Measurements from ENCODE around the gene USH2A.
"Not testable (repeated sequence)": the region's sequence is repeated elsewhere in the genome, so short reads cannot be mapped to it uniquely, and the experiment has no call there.

Gene USH2A

DNA sequence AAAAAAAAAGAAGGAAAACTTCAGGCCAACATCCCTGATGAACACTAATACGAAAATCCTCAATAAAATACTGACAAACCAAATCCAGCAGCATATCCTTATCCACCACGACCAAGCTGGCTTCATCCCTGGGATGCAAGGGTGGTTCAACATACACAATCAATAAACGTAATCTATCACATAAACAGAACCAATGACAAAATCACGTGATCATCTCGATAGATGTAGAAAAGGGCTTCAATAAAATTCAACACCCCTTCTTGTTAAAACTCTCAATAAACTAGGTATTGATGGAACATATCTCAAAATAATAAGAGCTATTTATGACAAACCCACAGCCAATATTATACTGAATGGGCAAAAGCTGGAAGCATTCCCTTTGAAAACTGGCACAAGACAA is 82.7 kb downstream of the USH2A start:
- not testable (repeated sequence) for H2BK5ac ChIP-seq (ENCODE audit: low read length); H3K9ac ChIP-seq (ENCODE audit: low read depth, low read length, poor library complexity); H2AK5ac ChIP-seq (ENCODE audit: low read depth, low read length); H3K18ac ChIP-seq (ENCODE audit: low read length); H3K36me3 ChIP-seq (replicated peaks in 1 of 2; ENCODE audit: control insufficient read depth in 2 of 2, insufficient read depth in 2 of 2, low read length in 2 of 2); H3K4me3 ChIP-seq (ENCODE audit: low read length in 2 of 2); H3K9me3 ChIP-seq (replicated peaks in 1 of 2; ENCODE audit: control insufficient read depth in 2 of 2, insufficient read depth in 1 of 2, low read depth in 1 of 2, low read length in 2 of 2); H2BK120ac ChIP-seq (ENCODE audit: low read depth, low read length); H2AFZ ChIP-seq (ENCODE audit: low read length); H3K23ac ChIP-seq (ENCODE audit: low read depth, low read length, poor library complexity); H3K27ac ChIP-seq (replicated peaks; ENCODE audit: low read length); H3K4ac ChIP-seq (ENCODE audit: low read length); H2BK15ac ChIP-seq (ENCODE audit: low read length); H3K4me1 ChIP-seq (ENCODE audit: control insufficient read depth in 2 of 2, insufficient read depth in 1 of 2, low read depth in 1 of 2, low read length in 2 of 2); DNase-seq (ENCODE audit: low spot score); H4K8ac ChIP-seq (ENCODE audit: low read depth, low read length); H3K79me1 ChIP-seq (ENCODE audit: low read depth, low read length); H3K4me2 ChIP-seq (ENCODE audit: insufficient read depth, low read length, poor library complexity, severe bottlenecking); H4K91ac ChIP-seq (ENCODE audit: low read depth, low read length, poor library complexity); H3K14ac ChIP-seq (ENCODE audit: low read length); H2BK12ac ChIP-seq (ENCODE audit: low read length); H3K27me3 ChIP-seq (ENCODE audit: control insufficient read depth in 3 of 3, insufficient read depth in 3 of 3, low read depth in 1 of 3, low read length in 3 of 3)
- no CpG with 5 or more reads among the region's 5 CpGs for WGBS, 2 donors (ENCODE audit: extremely low coverage in 2 of 2, insufficient read length in 2 of 2, insufficient replicate concordance in 1 of 2)

DNA sequence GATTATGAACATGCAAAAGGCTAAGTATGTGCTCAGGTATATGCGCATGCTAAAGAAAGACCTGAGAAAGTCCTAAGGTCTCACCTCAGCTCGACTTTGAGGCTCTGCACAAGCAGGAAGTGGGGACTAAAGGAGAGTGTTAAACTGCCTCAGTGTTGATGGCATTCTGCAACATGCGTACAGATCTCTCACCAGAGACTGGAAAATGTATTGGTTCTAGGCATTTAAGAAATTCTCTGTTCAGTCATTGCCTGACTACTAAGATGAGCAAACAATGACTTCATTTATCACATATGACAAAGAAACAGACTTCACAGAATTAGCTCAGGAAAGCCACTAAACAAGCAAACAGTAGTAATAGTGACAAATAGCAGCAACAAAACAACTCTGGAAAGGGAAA is 90.8 kb downstream of the USH2A start:
- Histone ChIP-seq H4K8ac (ENCODE audit: low read depth, low read length) (no peak overlapping the region), H3K27ac (replicated peaks; ENCODE audit: low read length) (no peak overlapping the region), H3K9ac (ENCODE audit: low read depth, low read length, poor library complexity) (no peak overlapping the region), H3K18ac (ENCODE audit: low read length) (no peak overlapping the region), H3K9me3 (replicated peaks in 1 of 2; ENCODE audit: control insufficient read depth in 2 of 2, insufficient read depth in 1 of 2, low read depth in 1 of 2, low read length in 2 of 2) (peaks cover 3 to 14% of the 10 kb centered on the region in 2 donors), H3K4me3 (ENCODE audit: low read length in 2 of 2) (no peak overlapping the region), H2BK12ac (ENCODE audit: low read length) (no peak overlapping the region), H3K4ac (ENCODE audit: low read length) (no peak overlapping the region), H2AK5ac (ENCODE audit: low read depth, low read length) (no peak overlapping the region), H3K36me3 (replicated peaks in 1 of 2; ENCODE audit: control insufficient read depth in 2 of 2, insufficient read depth in 2 of 2, low read length in 2 of 2) (no peaks in the 10 kb centered on the region), H2BK120ac (ENCODE audit: low read depth, low read length) (no peak overlapping the region), H2BK5ac (ENCODE audit: low read length) (no peak overlapping the region), H3K4me1 (ENCODE audit: control insufficient read depth in 2 of 2, insufficient read depth in 1 of 2, low read depth in 1 of 2, low read length in 2 of 2) (no peaks in the 10 kb centered on the region), H2AFZ (ENCODE audit: low read length) (no peak overlapping the region), H4K91ac (ENCODE audit: low read depth, low read length, poor library complexity) (no peak overlapping the region), H3K14ac (ENCODE audit: low read length) (no peak overlapping the region), H3K79me1 (ENCODE audit: low read depth, low read length) (no peaks in the 10 kb centered on the region), H3K27me3 (ENCODE audit: control insufficient read depth in 3 of 3, insufficient read depth in 3 of 3, low read depth in 1 of 3, low read length in 3 of 3) (no peaks in the 10 kb centered on the region), H3K4me2 (ENCODE audit: insufficient read depth, low read length, poor library complexity, severe bottlenecking) (no peak overlapping the region), H3K23ac (ENCODE audit: low read depth, low read length, poor library complexity) (no peak overlapping the region), H2BK15ac (ENCODE audit: low read length) (no peak overlapping the region)
- no peak for DNase-seq (ENCODE audit: low spot score)
- WGBS, 2 donors (ENCODE audit: extremely low coverage in 2 of 2, insufficient read length in 2 of 2, insufficient replicate concordance in 1 of 2) = no CpG with 5 or more reads among the region's 3 CpGs

DNA sequence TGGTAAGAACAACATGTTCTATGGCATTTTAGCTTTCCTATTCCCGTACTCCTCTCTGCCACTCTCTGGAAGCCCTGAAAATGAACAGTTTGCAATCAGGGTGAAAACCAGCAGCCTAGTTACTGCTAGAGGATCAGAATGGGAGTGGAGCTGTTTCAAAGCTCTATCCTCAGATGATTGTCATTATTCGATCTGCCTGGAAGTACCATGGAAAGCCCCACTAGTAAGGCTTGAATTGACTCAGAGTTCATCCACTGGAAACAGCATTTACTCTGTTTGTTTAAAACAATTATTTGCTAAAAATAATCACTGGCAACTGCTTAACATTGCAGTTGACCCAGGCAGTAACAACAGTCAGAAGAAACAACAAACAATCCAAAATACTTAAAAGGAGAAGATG is 91.2 kb downstream of the USH2A start:
- no peak for DNase-seq (ENCODE audit: low spot score)
- no peak overlapping the region for H3K4ac ChIP-seq (ENCODE audit: low read length)
- H4K91ac ChIP-seq (ENCODE audit: low read depth, low read length, poor library complexity) = no peak overlapping the region
- no peak overlapping the region for H2BK15ac ChIP-seq (ENCODE audit: low read length)
- no peak overlapping the region for H3K27ac ChIP-seq (replicated peaks; ENCODE audit: low read length)
- no peaks in the 10 kb centered on the region for H3K27me3 ChIP-seq (ENCODE audit: control insufficient read depth in 3 of 3, insufficient read depth in 3 of 3, low read depth in 1 of 3, low read length in 3 of 3)
- H2AK5ac ChIP-seq (ENCODE audit: low read depth, low read length) = no peak overlapping the region
- H2BK120ac ChIP-seq (ENCODE audit: low read depth, low read length) = no peak overlapping the region
- no peak overlapping the region for H3K4me3 ChIP-seq (ENCODE audit: low read length in 2 of 2)
- no peak overlapping the region for H3K4me2 ChIP-seq (ENCODE audit: insufficient read depth, low read length, poor library complexity, severe bottlenecking)
- no peak overlapping the region for H2AFZ ChIP-seq (ENCODE audit: low read length)
- H2BK12ac ChIP-seq (ENCODE audit: low read length) = no peak overlapping the region
- H3K4me1 ChIP-seq (ENCODE audit: control insufficient read depth in 2 of 2, insufficient read depth in 1 of 2, low read depth in 1 of 2, low read length in 2 of 2) = no peaks in the 10 kb centered on the region
- no peaks in the 10 kb centered on the region for H3K36me3 ChIP-seq (replicated peaks in 1 of 2; ENCODE audit: control insufficient read depth in 2 of 2, insufficient read depth in 2 of 2, low read length in 2 of 2)
- no peak overlapping the region for H3K14ac ChIP-seq (ENCODE audit: low read length)
- H3K79me1 ChIP-seq (ENCODE audit: low read depth, low read length) = no peaks in the 10 kb centered on the region
- H2BK5ac ChIP-seq (ENCODE audit: low read length) = no peak overlapping the region
- H4K8ac ChIP-seq (ENCODE audit: low read depth, low read length) = no peak overlapping the region
- no CpG with 5 or more reads among the region's 2 CpGs for WGBS, 2 donors (ENCODE audit: extremely low coverage in 2 of 2, insufficient read length in 2 of 2, insufficient replicate concordance in 1 of 2)
- no peak overlapping the region for H3K18ac ChIP-seq (ENCODE audit: low read length)
- H3K9ac ChIP-seq (ENCODE audit: low read depth, low read length, poor library complexity) = no peak overlapping the region
- no peak overlapping the region for H3K23ac ChIP-seq (ENCODE audit: low read depth, low read length, poor library complexity)
- peaks cover 3 to 14% of the 10 kb centered on the region in 2 donors for H3K9me3 ChIP-seq (replicated peaks in 1 of 2; ENCODE audit: control insufficient read depth in 2 of 2, insufficient read depth in 1 of 2, low read depth in 1 of 2, low read length in 2 of 2)

DNA sequence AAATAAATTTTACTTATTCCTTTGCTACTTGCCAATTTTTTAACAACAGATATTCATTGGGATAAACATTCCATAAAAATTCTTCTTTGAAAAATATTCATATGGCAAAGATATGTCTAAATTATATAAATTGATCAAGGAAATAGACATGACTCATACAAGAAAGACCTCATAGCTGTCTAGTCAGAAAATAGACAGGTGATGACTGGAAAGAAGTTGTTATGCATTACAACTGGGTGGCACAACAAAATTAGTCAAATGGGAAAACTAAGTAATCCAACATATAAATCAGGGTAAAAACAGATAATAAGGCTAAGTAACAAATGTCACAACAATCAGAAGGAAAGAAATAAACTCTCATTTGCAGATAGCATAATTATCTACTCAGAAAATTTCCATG is 92.0 kb downstream of the USH2A start:
- no peak overlapping the region for H3K14ac ChIP-seq (ENCODE audit: low read length)
- no peak overlapping the region for H3K18ac ChIP-seq (ENCODE audit: low read length)
- H3K23ac ChIP-seq (ENCODE audit: low read depth, low read length, poor library complexity) = no peak overlapping the region
- no peak overlapping the region for H3K27ac ChIP-seq (replicated peaks; ENCODE audit: low read length)
- H3K36me3 ChIP-seq (replicated peaks in 1 of 2; ENCODE audit: control insufficient read depth in 2 of 2, insufficient read depth in 2 of 2, low read length in 2 of 2) = no peaks in the 10 kb centered on the region
- H3K4me3 ChIP-seq (ENCODE audit: low read length in 2 of 2) = no peak overlapping the region
- H3K4me1 ChIP-seq (ENCODE audit: control insufficient read depth in 2 of 2, insufficient read depth in 1 of 2, low read depth in 1 of 2, low read length in 2 of 2) = no peaks in the 10 kb centered on the region
- H2BK5ac ChIP-seq (ENCODE audit: low read length) = no peak overlapping the region
- H2BK120ac ChIP-seq (ENCODE audit: low read depth, low read length) = no peak overlapping the region
- no peak overlapping the region for H3K4me2 ChIP-seq (ENCODE audit: insufficient read depth, low read length, poor library complexity, severe bottlenecking)
- no peak overlapping the region for H2AK5ac ChIP-seq (ENCODE audit: low read depth, low read length)
- H2AFZ ChIP-seq (ENCODE audit: low read length) = no peak overlapping the region
- H3K79me1 ChIP-seq (ENCODE audit: low read depth, low read length) = no peaks in the 10 kb centered on the region
- H2BK12ac ChIP-seq (ENCODE audit: low read length) = no peak overlapping the region
- no peaks in the 10 kb centered on the region for H3K27me3 ChIP-seq (ENCODE audit: control insufficient read depth in 3 of 3, insufficient read depth in 3 of 3, low read depth in 1 of 3, low read length in 3 of 3)
- peaks cover 3 to 14% of the 10 kb centered on the region in 2 donors for H3K9me3 ChIP-seq (replicated peaks in 1 of 2; ENCODE audit: control insufficient read depth in 2 of 2, insufficient read depth in 1 of 2, low read depth in 1 of 2, low read length in 2 of 2)
- H4K8ac ChIP-seq (ENCODE audit: low read depth, low read length) = no peak overlapping the region
- no peak overlapping the region for H3K4ac ChIP-seq (ENCODE audit: low read length)
- no peak overlapping the region for H3K9ac ChIP-seq (ENCODE audit: low read depth, low read length, poor library complexity)
- no peak overlapping the region for H2BK15ac ChIP-seq (ENCODE audit: low read length)
- DNase-seq (ENCODE audit: low spot score) = no peak
- no peak overlapping the region for H4K91ac ChIP-seq (ENCODE audit: low read depth, low read length, poor library complexity)

Data from neuronal stem cell (in vitro differentiated cells).